Parathyroid adenoma (tissue), 2 donors: ENCODE data around the gene LRRC1.
"Not testable (repeated sequence)": the region's sequence is repeated elsewhere in the genome, so short reads cannot be mapped to it uniquely, and the experiment has no call there.

Experiments
- H2AFZ ChIP-seq: fragments of 300-600 bp; sonication (generic); one replicate; pipeline ENCODE4 v1.7.0; 2017; ENCODE audit warnings: antibody characterized with exemption, mild to moderate bottlenecking
- H3K27ac ChIP-seq: fragments of 300-600 bp; sonication (generic); one replicate; pipeline ENCODE4 v1.7.0; 2017
- H3K27me3 ChIP-seq: fragments of 300-600 bp; sonication (generic); one replicate; pipeline ENCODE4 v1.7.0; 2017; ENCODE audit warnings: low read length; ENCODE audit not compliant: control insufficient read depth, insufficient read depth
- H3K36me3 ChIP-seq: fragments of 300-600 bp; sonication (generic); one replicate; pipeline ENCODE4 v1.7.0; 2017; ENCODE audit warnings: low read length; ENCODE audit not compliant: control insufficient read depth, insufficient read depth
- H3K4me1 ChIP-seq: fragments of 300-600 bp; sonication (generic); one replicate; pipeline ENCODE4 v1.7.0; 2017; ENCODE audit warnings: control low read depth
- H3K4me2 ChIP-seq: fragments of 300-600 bp; sonication (generic); one replicate; pipeline ENCODE4 v1.7.0; 2017; ENCODE audit warnings: low read length
- H3K4me3 ChIP-seq: fragments of 300-600 bp; sonication (generic); one replicate; pipeline ENCODE4 v1.7.0; 2017; ENCODE audit warnings: low read depth, low read length
- H3K79me2 ChIP-seq: fragments of 300-600 bp; sonication (generic); one replicate; pipeline ENCODE4 v1.7.0; 2017; ENCODE audit warnings: control low read depth
- H3K9ac ChIP-seq: fragments of 300-600 bp; sonication (generic); one replicate; pipeline ENCODE4 v1.7.0; 2017; ENCODE audit warnings: mild to moderate bottlenecking
- H3K9me3 ChIP-seq: fragments of 300-600 bp; sonication (generic); one replicate; pipeline ENCODE4 v1.7.0; 2017; ENCODE audit warnings: low read length; ENCODE audit not compliant: control insufficient read depth
- TF ChIP-seq, protein P1 (sequence below): fragments of 300-600 bp; sonication (generic); IDR thresholded peaks from one replicate; pipeline ENCODE4 v1.7.0; 2017; ENCODE audit warnings: antibody characterized with exemption, mild to moderate bottlenecking
- donor health status: primary hyperparathyroidism.

Gene LRRC1

DNA sequence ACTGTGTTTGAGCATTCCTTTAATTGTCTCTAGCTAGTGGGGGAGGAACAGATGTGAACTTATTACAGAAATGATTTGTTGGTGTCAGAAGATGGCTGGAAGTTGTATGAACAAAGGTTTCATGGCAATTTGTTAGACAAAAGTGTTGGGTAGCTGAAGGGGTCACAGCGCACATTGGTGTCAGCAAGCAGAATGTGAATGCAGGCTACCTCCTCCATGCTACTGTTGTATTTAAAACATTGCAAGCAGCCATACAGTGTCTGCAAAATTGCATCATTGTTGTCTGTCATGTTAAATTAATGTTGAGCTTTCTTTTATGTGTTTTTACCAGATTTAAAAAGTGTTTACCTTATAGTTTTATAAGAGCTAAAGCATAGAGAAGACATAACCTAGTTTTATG, 6.2 kb downstream of the LRRC1 start:
- Histone ChIP-seq H3K4me2 (no peak overlapping the region), H3K4me1 (peaks cover 17% of the 10 kb centered on the region), H3K9me3 (no peaks in the 10 kb centered on the region), H3K36me3 (no peaks in the 10 kb centered on the region), H3K4me3 (no peak overlapping the region), H3K27me3 (no peaks in the 10 kb centered on the region), H2AFZ (no peak overlapping the region), H3K9ac (no peak overlapping the region), H3K27ac (no peak overlapping the region), H3K79me2 (peaks cover 50% of the 10 kb centered on the region)
- TF ChIP-seq, protein P1, sequence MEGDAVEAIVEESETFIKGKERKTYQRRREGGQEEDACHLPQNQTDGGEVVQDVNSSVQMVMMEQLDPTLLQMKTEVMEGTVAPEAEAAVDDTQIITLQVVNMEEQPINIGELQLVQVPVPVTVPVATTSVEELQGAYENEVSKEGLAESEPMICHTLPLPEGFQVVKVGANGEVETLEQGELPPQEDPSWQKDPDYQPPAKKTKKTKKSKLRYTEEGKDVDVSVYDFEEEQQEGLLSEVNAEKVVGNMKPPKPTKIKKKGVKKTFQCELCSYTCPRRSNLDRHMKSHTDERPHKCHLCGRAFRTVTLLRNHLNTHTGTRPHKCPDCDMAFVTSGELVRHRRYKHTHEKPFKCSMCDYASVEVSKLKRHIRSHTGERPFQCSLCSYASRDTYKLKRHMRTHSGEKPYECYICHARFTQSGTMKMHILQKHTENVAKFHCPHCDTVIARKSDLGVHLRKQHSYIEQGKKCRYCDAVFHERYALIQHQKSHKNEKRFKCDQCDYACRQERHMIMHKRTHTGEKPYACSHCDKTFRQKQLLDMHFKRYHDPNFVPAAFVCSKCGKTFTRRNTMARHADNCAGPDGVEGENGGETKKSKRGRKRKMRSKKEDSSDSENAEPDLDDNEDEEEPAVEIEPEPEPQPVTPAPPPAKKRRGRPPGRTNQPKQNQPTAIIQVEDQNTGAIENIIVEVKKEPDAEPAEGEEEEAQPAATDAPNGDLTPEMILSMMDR, result no peak

DNA sequence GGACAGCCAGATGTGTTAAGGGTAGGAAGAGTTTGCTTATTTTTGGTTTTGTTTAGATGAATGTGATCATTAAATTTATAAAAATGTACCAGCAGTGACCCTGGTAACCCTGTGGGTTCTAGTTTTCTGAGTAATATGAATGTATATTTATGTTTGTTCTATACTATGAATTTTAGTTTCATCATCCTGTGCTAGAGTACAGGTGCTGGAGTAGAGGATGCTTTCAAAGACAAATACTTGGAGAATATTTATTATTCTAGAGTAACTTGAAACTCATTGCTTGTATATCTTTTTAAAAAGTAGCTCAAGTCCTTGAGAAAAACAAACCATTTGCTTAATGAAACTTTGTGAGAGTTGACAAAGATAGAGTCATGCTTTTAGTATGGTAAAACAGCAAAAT, 7.8 kb downstream of the LRRC1 start:
- TF ChIP-seq, protein P1, result no peak
- Histone ChIP-seq H3K36me3 (no peaks in the 10 kb centered on the region), H3K27me3 (no peaks in the 10 kb centered on the region)

DNA sequence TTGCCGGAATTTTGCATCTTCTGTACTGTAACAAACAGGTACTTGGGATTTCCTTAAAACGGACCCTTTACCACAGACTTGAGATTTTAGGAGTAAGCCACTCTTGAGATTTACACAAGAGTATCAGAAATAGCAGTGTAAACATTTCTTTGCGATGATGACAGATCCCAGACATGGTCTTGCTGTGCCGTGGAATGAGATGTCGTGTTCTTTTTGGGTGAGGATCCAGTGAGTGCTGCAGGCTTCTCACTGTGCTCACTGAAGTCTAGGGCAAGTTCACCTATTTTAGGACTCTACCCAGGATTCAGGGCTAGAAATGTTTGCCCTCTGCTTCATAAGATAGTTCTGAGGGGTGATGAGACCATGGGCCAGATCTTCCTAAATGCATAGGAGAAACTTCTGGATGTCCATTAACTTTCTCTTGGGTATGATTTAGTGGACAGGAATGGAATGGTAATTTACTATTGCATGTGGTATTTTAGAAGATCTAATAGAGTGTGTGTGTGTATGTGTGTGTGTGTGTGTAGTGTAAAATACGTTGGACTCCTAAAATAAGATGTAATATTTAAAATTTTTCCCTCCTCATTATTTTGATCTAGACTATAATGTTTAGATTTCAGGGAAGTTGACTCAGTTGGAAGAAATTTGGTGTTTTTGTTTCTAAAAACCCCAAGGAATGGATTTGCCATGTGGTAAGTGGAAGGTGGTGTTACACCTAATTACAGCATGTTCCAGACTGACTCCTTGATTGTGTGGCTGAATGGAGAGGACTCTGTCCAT, 8.5 kb downstream of the LRRC1 start:
- H2AFZ ChIP-seq, result no peak overlapping the region
- TF ChIP-seq, protein P1, result no peak
- peaks cover 21% of the 10 kb centered on the region for H3K4me1 ChIP-seq
- H3K27ac ChIP-seq, result no peak overlapping the region
- H3K4me3 ChIP-seq, result no peak overlapping the region
- no peaks in the 10 kb centered on the region for H3K36me3 ChIP-seq
- no peaks in the 10 kb centered on the region for H3K9me3 ChIP-seq
- peaks cover 55% of the 10 kb centered on the region for H3K79me2 ChIP-seq
- no peak overlapping the region for H3K9ac ChIP-seq
- no peak overlapping the region for H3K4me2 ChIP-seq
- no peaks in the 10 kb centered on the region for H3K27me3 ChIP-seq

More for the DNA sequence above, 7.8 kb downstream of the LRRC1 start:
- Histone ChIP-seq H3K27ac (no peak overlapping the region), H3K9me3 (no peaks in the 10 kb centered on the region), H3K4me3 (no peak overlapping the region), H3K9ac (no peak overlapping the region), H2AFZ (no peak overlapping the region), H3K4me1 (peaks cover 21% of the 10 kb centered on the region), H3K79me2 (peaks cover 52% of the 10 kb centered on the region), H3K4me2 (no peak overlapping the region)

DNA sequence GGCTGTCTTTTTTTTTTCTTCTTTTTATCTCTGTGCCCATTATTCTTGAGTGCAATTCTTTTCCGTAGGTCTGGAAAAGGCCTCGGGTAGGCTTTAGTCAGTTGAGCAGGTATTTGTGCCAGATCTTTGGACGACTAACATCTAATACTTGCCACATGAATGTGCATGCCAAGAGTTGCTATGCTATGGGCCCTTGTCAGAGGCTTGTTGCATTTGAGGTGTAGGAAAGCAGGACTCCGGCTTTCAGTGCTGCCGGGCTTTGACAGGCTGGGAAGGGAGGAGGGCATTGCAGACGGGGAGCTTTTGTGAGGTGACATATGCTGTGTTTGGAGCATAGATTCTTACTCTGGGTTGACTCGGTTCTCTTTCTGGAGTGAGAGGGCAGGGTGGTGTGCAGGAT, 10.2 kb downstream of the LRRC1 start:
- TF ChIP-seq, protein P1, result no peak
- no peaks in the 10 kb centered on the region for H3K9me3 ChIP-seq
- no peaks in the 10 kb centered on the region for H3K27me3 ChIP-seq
- peak overlapping the region; percentile 50 for H3K27ac ChIP-seq
- peaks cover 26% of the 10 kb centered on the region for H3K4me1 ChIP-seq
- H3K9ac ChIP-seq, result no peak overlapping the region
- H3K36me3 ChIP-seq, result no peaks in the 10 kb centered on the region
- no peak overlapping the region for H3K4me2 ChIP-seq
- H2AFZ ChIP-seq, result peak overlapping the region; percentile 45
- H3K79me2 ChIP-seq, result peaks cover 45% of the 10 kb centered on the region
- H3K4me3 ChIP-seq, result no peak overlapping the region

DNA sequence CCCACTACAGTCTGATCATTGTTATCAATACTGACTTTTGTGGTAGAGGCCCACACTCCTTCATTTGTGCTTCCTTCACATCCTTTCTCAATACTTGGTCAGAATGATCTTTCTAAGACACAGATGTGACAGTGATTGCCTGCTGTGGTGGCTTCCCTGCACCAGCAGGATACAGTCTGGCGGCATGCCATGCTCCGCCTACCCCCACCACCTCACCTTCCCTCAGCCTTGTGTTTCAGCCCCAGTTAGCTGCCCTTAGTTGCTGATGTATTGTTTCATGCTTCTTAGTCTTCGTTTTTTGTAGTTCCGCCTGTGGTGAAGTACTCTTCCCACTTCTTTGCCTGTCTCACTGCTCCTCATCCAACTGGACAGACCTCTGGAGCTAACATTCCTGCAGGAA, 10.9 kb downstream of the LRRC1 start:
- TF ChIP-seq, protein P1, result no peak
- no peaks in the 10 kb centered on the region for H3K9me3 ChIP-seq
- H3K4me2 ChIP-seq, result peak overlapping the region; percentile 2
- H3K27ac ChIP-seq, result peak overlapping the region; percentile 50
- H3K4me1 ChIP-seq, result peaks cover 31% of the 10 kb centered on the region
- no peak overlapping the region for H3K4me3 ChIP-seq
- H3K79me2 ChIP-seq, result peaks cover 45% of the 10 kb centered on the region
- no peaks in the 10 kb centered on the region for H3K27me3 ChIP-seq
- no peak overlapping the region for H3K9ac ChIP-seq
- H3K36me3 ChIP-seq, result no peaks in the 10 kb centered on the region
- H2AFZ ChIP-seq, result peak overlapping the region; percentile 52

DNA sequence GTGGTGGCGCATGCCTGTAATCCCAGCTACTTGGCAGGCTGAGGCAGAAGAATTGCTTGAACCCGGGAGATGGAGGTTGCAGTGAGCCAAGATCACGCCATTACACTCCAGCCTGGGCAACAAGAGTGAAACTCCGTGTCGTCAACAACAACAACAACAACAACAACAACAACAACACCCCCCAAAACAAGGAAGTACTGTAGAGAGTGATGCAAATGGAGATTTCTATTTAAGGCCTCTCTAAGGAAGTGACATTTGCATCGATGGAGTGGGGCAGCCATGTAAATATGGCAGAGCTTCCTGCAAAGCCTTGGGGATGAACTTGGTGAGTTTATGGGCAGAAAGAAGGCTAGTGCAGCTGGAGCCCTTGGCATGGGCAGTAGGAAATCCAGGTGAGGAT, 12.8 kb downstream of the LRRC1 start:
- not testable (repeated sequence) for H3K36me3 ChIP-seq, H3K9ac ChIP-seq, H3K9me3 ChIP-seq, H3K27me3 ChIP-seq, H3K4me3 ChIP-seq, H2AFZ ChIP-seq, H3K4me2 ChIP-seq, H3K27ac ChIP-seq
- peaks cover 36% of the 10 kb centered on the region for H3K79me2 ChIP-seq
- peaks cover 41% of the 10 kb centered on the region for H3K4me1 ChIP-seq
